VCaP (cell line): ENCODE results near the gene DOK4.

Experiments used
- H3K27ac ChIP-seq: fragments of 450-650 bp; 2 replicates; pipeline ENCODE4 v1.5.1; 2017
- TF ChIP-seq, protein P1 (sequence below): fragments of 450-650 bp; conservative IDR thresholded peaks from 2 replicates; pipeline ENCODE4 v1.5.1; 2017; ENCODE audit warnings: mild to moderate bottlenecking, moderate library complexity

Gene DOK4

GRCh38 chr16:57483725-57484514 is 2.4 kb downstream of the DOK4 start:
- H3K27ac ChIP-seq = no peak overlapping the region
- TF ChIP-seq, protein P1, sequence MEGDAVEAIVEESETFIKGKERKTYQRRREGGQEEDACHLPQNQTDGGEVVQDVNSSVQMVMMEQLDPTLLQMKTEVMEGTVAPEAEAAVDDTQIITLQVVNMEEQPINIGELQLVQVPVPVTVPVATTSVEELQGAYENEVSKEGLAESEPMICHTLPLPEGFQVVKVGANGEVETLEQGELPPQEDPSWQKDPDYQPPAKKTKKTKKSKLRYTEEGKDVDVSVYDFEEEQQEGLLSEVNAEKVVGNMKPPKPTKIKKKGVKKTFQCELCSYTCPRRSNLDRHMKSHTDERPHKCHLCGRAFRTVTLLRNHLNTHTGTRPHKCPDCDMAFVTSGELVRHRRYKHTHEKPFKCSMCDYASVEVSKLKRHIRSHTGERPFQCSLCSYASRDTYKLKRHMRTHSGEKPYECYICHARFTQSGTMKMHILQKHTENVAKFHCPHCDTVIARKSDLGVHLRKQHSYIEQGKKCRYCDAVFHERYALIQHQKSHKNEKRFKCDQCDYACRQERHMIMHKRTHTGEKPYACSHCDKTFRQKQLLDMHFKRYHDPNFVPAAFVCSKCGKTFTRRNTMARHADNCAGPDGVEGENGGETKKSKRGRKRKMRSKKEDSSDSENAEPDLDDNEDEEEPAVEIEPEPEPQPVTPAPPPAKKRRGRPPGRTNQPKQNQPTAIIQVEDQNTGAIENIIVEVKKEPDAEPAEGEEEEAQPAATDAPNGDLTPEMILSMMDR = no peak

- H3K27ac ChIP-seq = no peak overlapping the region
- TF ChIP-seq, protein P1 = no peak
Measured at GRCh38 chr16:57482845-57483545, 3.3 kb downstream of the DOK4 start.

DNA sequence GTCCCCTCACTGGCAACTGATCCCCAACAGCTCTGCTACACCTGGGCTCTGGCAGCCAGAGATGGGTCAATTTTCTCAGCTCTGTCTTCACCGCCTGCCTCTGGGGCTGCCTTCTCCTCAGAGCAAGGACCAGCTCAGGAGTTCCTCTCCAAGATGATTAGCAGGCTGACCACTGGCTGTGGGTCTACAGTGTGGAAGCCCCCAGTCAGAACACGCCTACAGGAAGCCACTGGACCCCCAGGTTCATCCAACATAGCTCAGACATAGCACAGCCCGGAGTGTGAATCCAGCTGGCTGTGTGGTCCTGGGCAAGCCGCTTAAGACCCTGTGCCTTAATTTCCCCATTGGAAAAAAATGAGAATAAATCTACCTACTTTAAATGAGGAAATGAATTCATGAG is 4.9 kb downstream of the DOK4 start:
- no peak overlapping the region for H3K27ac ChIP-seq
- TF ChIP-seq, protein P1 = no peak

DNA sequence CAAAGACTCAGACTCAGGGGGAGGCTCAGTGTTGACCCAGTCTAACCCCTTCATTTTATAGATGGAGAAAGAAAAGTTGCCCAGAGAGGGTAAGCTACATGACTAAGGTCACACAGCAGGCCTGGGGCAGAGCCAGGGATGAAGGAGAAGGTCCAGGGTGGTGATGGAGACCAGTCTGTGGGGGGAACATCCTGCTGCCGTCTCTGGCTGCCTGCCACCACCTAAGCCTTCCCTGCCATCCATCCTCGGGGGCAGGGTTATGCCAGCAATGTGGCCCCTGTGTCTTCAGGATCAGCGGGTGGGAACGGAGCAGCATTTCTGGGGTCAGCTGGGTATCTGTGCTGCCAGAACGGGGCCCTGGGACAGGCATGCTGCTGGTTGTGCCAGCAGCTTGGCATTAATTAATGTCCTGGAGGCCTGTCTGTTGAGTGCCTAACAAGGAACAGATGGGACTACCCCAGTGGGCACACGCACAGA is 5.5 kb downstream of the DOK4 start:
- H3K27ac ChIP-seq = no peak overlapping the region
- TF ChIP-seq, protein P1 = no peak

DNA sequence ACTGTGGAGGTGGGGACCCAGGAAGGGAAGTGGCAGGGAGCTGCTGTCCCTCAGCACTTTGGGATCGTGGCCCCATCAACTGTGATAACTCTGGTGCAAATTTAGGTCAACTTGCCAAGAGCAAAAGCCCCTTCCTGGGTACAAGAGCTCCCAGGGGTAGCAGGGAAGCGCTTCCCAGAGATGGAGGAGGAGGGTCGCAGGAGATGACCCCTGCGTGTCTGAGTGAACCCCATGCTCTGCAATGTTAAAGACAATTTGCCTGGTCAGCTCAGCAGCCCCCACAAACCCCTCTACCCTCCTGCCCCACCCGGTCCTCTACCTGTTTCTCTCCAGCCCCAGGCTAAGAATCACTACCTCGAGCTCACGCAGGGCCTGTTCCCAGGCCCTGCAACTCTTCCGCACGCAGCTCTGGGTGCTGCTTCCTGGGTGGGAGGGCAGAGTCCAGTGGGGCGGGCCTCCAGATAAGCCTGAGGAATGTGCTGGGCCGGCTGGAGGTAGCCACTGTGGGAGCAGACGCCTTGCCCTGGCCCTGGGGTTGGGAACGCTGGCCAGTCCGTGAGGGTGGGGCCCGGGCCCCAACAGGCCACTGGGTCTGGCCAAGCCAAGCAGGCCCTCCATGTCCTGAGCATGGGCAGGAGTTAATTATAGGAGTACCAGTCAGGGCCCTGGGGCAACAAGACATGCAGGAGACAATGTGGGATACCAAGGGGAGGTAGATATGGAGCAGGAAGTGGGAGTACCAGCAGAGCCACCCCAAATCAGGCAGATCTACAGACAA is 6.1 kb downstream of the DOK4 start:
- H3K27ac ChIP-seq = no peak overlapping the region

GRCh38 chr16:57479205-57479975 is 6.9 kb downstream of the DOK4 start:
- H3K27ac ChIP-seq = no peak overlapping the region
- TF ChIP-seq, protein P1 = no peak

More for the DNA sequence above, 6.1 kb downstream of the DOK4 start:
- TF ChIP-seq, protein P1 = no peak
